Measurements from ENCODE around the gene SLC6A4. TPM values are rescaled to one million over a fixed set of nuclear protein-coding genes. Genes with fewer than 3 reads are reported as not detected.
A peak's percentile ranks its signal among the peaks of the same experiment; 100 is the strongest.
"Not testable (repeated sequence)": the region's sequence is repeated elsewhere in the genome, so short reads cannot be mapped to it uniquely, and the experiment has no call there.

SLC6A4 gene
- total RNA-seq, 2 experiments from 2014 or later, result not detected

- peaks cover 55% of the 10 kb centered on the region for H3K27me3 Mint-ChIP-seq
These were observed 2.0 kb upstream of the SLC6A4 start for GRCh38 chr17:30237296-30238002.

GRCh38 chr17:30236766-30237165, 1.3 kb upstream of the SLC6A4 start:
- Mint-ChIP-seq H3K4me3 (peak overlapping the region; percentile 27), H3K36me3 (no peaks in the 10 kb centered on the region), H3K9me3 (no peaks in the 10 kb centered on the region), H3K27ac (no peak overlapping the region), H3K4me1 (ENCODE audit: low read depth) (peaks cover 16% of the 10 kb centered on the region), H3K27me3 (peaks cover 60% of the 10 kb centered on the region)
- POLR2A ChIA-PET, result no interaction called here
- intact Hi-C loops (cut with micrococcal nuclease), result loop anchor here (5.0 to 10.0 kb wide), 3 partner anchors 98 to 134 kb away; partner anchors contain the start of gene TMIGD1
- DNase-seq, result peak; percentile 49
- CTCF ChIA-PET, result interaction anchor here (1.2 to 3.6 kb wide), 5 partner anchors 9 to 144 kb away, joined by 3 to 20 read pairs (median 17); no protein-coding TSS in a partner anchor

More at GRCh38 chr17:30237296-30238002, 2.0 kb upstream of the SLC6A4 start:
- Mint-ChIP-seq H3K4me3 (no peak overlapping the region), H3K9me3 (no peaks in the 10 kb centered on the region), H3K27ac (no peak overlapping the region), H3K4me1 (ENCODE audit: low read depth) (peaks cover 16% of the 10 kb centered on the region), H3K36me3 (no peaks in the 10 kb centered on the region)
- DNase-seq, result no peak
- intact Hi-C loops (cut with micrococcal nuclease), result loop anchor here (5.0 to 10.0 kb wide), 3 partner anchors 97 to 135 kb away; partner anchors contain the start of gene TMIGD1
- CTCF ChIA-PET, result interaction anchor here (3.6 kb wide), 3 partner anchors 98 to 132 kb away, joined by 17 to 20 read pairs (median 20); no protein-coding TSS in a partner anchor
- POLR2A ChIA-PET, result no interaction called here

- CTCF ChIA-PET, result interaction anchor here (1.2 to 3.6 kb wide), 6 partner anchors 10 to 143 kb away, joined by 3 to 20 read pairs (median 12); no protein-coding TSS in a partner anchor
- no peaks in the 10 kb centered on the region for H3K9me3 Mint-ChIP-seq
- peaks cover 16% of the 10 kb centered on the region for H3K4me1 Mint-ChIP-seq (ENCODE audit: low read depth)
- peaks cover 60% of the 10 kb centered on the region for H3K27me3 Mint-ChIP-seq
- H3K36me3 Mint-ChIP-seq, result no peaks in the 10 kb centered on the region
- no peak overlapping the region for H3K27ac Mint-ChIP-seq
- intact Hi-C loops (cut with micrococcal nuclease), result loop anchor here (5.0 to 10.0 kb wide), 3 partner anchors 99 to 134 kb away; partner anchors contain the start of gene TMIGD1
- H3K4me3 Mint-ChIP-seq, result peak overlapping the region; percentile 54
- POLR2A ChIA-PET, result no interaction called here
- DNase-seq, result no peak
These were observed 764 bp upstream of the SLC6A4 start for GRCh38 chr17:30236297-30236624.

GRCh38 chr17:30234964-30235363, 533 bp downstream of the SLC6A4 start:
- intact Hi-C loops (cut with micrococcal nuclease), result loop anchor here (5.0 to 10.0 kb wide), 3 partner anchors 100 to 133 kb away; partner anchors contain the start of gene TMIGD1
- Mint-ChIP-seq H3K27me3 (peaks cover 66% of the 10 kb centered on the region), H3K9me3 (no peaks in the 10 kb centered on the region), H3K4me3 (no peak overlapping the region), H3K4me1 (ENCODE audit: low read depth) (peaks cover 16% of the 10 kb centered on the region), H3K36me3 (no peaks in the 10 kb centered on the region), H3K27ac (no peak overlapping the region)
- DNase-seq, result peak; percentile 32
- CTCF ChIA-PET, result interaction anchor here (0.6 to 3.6 kb wide), 5 partner anchors 101 to 130 kb away, joined by 3 to 20 read pairs (median 17); no protein-coding TSS in a partner anchor
- POLR2A ChIA-PET, result no interaction called here

- intact Hi-C loops (cut with micrococcal nuclease), result loop anchor here (10.0 kb wide), 1 partner anchor 101 kb away; the partner anchor contains the start of gene TMIGD1
- CTCF ChIA-PET, result interaction anchor here (3.6 kb wide), 3 partner anchors 101 to 129 kb away, joined by 17 to 20 read pairs (median 20); no protein-coding TSS in a partner anchor
- H3K4me1 Mint-ChIP-seq (ENCODE audit: low read depth), result peaks cover 16% of the 10 kb centered on the region
- no peaks in the 10 kb centered on the region for H3K9me3 Mint-ChIP-seq
- peaks cover 64% of the 10 kb centered on the region for H3K27me3 Mint-ChIP-seq
- no peaks in the 10 kb centered on the region for H3K36me3 Mint-ChIP-seq
- no peak for DNase-seq
- H3K27ac Mint-ChIP-seq, result no peak overlapping the region
- POLR2A ChIA-PET, result no interaction called here
- no peak overlapping the region for H3K4me3 Mint-ChIP-seq
These were observed 1.2 kb downstream of the SLC6A4 start for GRCh38 chr17:30234296-30234695.

GRCh38 chr17:30232824-30233427, 2.6 kb downstream of the SLC6A4 start:
- ChIA-PET CTCF (interaction anchor here (0.7 kb wide), 1 partner anchor 350 kb away, joined by 3 read pairs; no protein-coding TSS in a partner anchor), POLR2A (no interaction called here)
- H3K27me3 Mint-ChIP-seq, result peaks cover 56% of the 10 kb centered on the region
- DNase-seq, result no peak
- H3K9me3 Mint-ChIP-seq, result no peaks in the 10 kb centered on the region
- no peak overlapping the region for H3K27ac Mint-ChIP-seq
- H3K4me3 Mint-ChIP-seq, result no peak overlapping the region
- H3K36me3 Mint-ChIP-seq, result no peaks in the 10 kb centered on the region
- peaks cover 12% of the 10 kb centered on the region for H3K4me1 Mint-ChIP-seq (ENCODE audit: low read depth)
- intact Hi-C loops (cut with micrococcal nuclease), result loop anchor here (10.0 kb wide), 1 partner anchor 102 kb away; the partner anchor contains the start of gene TMIGD1

- H3K27ac Mint-ChIP-seq, result no peak overlapping the region
- ChIA-PET CTCF (no interaction called here), POLR2A (no interaction called here)
- H3K36me3 Mint-ChIP-seq, result no peaks in the 10 kb centered on the region
- no peak overlapping the region for H3K4me3 Mint-ChIP-seq
- peaks cover 49% of the 10 kb centered on the region for H3K27me3 Mint-ChIP-seq
- no peak for DNase-seq
- H3K9me3 Mint-ChIP-seq, result no peaks in the 10 kb centered on the region
- intact Hi-C loops (cut with micrococcal nuclease), result loop anchor here (10.0 kb wide), 1 partner anchor 103 kb away; the partner anchor contains the start of gene TMIGD1
- peaks cover 12% of the 10 kb centered on the region for H3K4me1 Mint-ChIP-seq (ENCODE audit: low read depth)
These were observed 3.3 kb downstream of the SLC6A4 start for GRCh38 chr17:30232015-30232823.

GRCh38 chr17:30230596-30231125, 4.8 kb downstream of the SLC6A4 start:
- Mint-ChIP-seq H3K36me3 (no peaks in the 10 kb centered on the region), H3K27ac (no peak overlapping the region), H3K27me3 (peaks cover 41% of the 10 kb centered on the region), H3K9me3 (no peaks in the 10 kb centered on the region), H3K4me3 (no peak overlapping the region), H3K4me1 (ENCODE audit: low read depth) (peaks cover 4% of the 10 kb centered on the region)
- ChIA-PET POLR2A (no interaction called here), CTCF (interaction anchor here (1.0 kb wide), 1 partner anchor 106 kb away, joined by 4 read pairs; no protein-coding TSS in a partner anchor)
- intact Hi-C loops (cut with micrococcal nuclease), result loop anchor here (10.0 kb wide), 1 partner anchor 104 kb away; the partner anchor contains the start of gene TMIGD1
- DNase-seq, result no peak

GRCh38 chr17:30230009-30230408, 5.5 kb downstream of the SLC6A4 start:
- H3K4me1 Mint-ChIP-seq (ENCODE audit: low read depth); H3K27ac Mint-ChIP-seq; CTCF ChIA-PET; POLR2A ChIA-PET; H3K36me3 Mint-ChIP-seq; DNase-seq; H3K9me3 Mint-ChIP-seq; H3K4me3 Mint-ChIP-seq: not testable (repeated sequence)
- peaks cover 38% of the 10 kb centered on the region for H3K27me3 Mint-ChIP-seq
- intact Hi-C loops (cut with micrococcal nuclease), result loop anchor here (10.0 kb wide), 1 partner anchor 105 kb away; the partner anchor contains the start of gene TMIGD1

GRCh38 chr17:30229012-30229411, 6.5 kb downstream of the SLC6A4 start:
- Mint-ChIP-seq H3K27me3 (peaks cover 30% of the 10 kb centered on the region), H3K4me1 (ENCODE audit: low read depth) (no peaks in the 10 kb centered on the region), H3K4me3 (no peak overlapping the region), H3K36me3 (no peaks in the 10 kb centered on the region), H3K9me3 (no peaks in the 10 kb centered on the region), H3K27ac (no peak overlapping the region)
- DNase-seq, result no peak
- ChIA-PET CTCF (interaction anchor here (0.5 kb wide), 1 partner anchor 110 kb away, joined by 3 read pairs; no protein-coding TSS in a partner anchor), POLR2A (no interaction called here)
- intact Hi-C loops (cut with micrococcal nuclease), result no loop called here

- Mint-ChIP-seq H3K9me3 (no peaks in the 10 kb centered on the region), H3K27me3 (peaks cover 20% of the 10 kb centered on the region), H3K4me1 (ENCODE audit: low read depth) (no peaks in the 10 kb centered on the region), H3K4me3 (no peak overlapping the region), H3K36me3 (no peaks in the 10 kb centered on the region), H3K27ac (no peak overlapping the region)
- intact Hi-C loops (cut with micrococcal nuclease), result no loop called here
- CTCF ChIA-PET, result no interaction called here
- POLR2A ChIA-PET, result no interaction called here
- no peak for DNase-seq
These were observed 7.5 kb downstream of the SLC6A4 start for GRCh38 chr17:30228011-30228410.
